Endothelial cell of umbilical vein (primary cell): ENCODE data around the gene CACNA2D1. TPM values are rescaled to one million over a fixed set of nuclear protein-coding genes. Genes with fewer than 3 reads are reported as not detected.

Source experiments
- BruUV-seq: library from RNA; stranded (reverse); fragments of 400-500 nt; replicated peaks from 2 replicates; lab custom pipeline; 2021; lab: Mats Ljungman, UMichigan
- CTCF ChIA-PET: fragments of 300-600, 350-600 bp; sonication (Branson Sonifier 250); formaldehyde crosslinking; loops from one replicate; lab custom pipeline; 2021; ENCODE audit warnings: antibody characterized with exemption, inconsistent platforms; lab: Charles Lee
- POLR2A ChIA-PET: fragments of 300-600, 350-600 bp; sonication (Branson Sonifier 250); formaldehyde crosslinking; loops from one replicate; lab custom pipeline; 2021; ENCODE audit warnings: antibody characterized with exemption, inconsistent platforms; lab: Charles Lee
- DNase-seq: peaks from one replicate; pipeline ENCODE4 v3.0.0-alpha.2; 2011; ENCODE audit warnings: low read depth, low spot score
- FAIRE-seq: peaks from 2 replicates; lab custom pipeline; 2011; peaks lifted over from hg19 to GRCh38; lab: Jason Lieb, UNC
- H2AFZ ChIP-seq: 2 replicates; pipeline ENCODE4 v1.6.0; 2012; ENCODE audit warnings: low read depth, low read length, control low read depth, inconsistent platforms
- H3K27ac ChIP-seq: 2 replicates; pipeline ENCODE4 v1.5.1; 2011; ENCODE audit warnings: low read depth, mild to moderate bottlenecking, control low read depth, low read length, moderate library complexity; ENCODE audit not compliant: insufficient read depth
- H3K27me3 ChIP-seq, 2 experiments: 2 replicates each; pipeline versions ENCODE4 v1.6.0 to v1.6.1; 2011; ENCODE audit warnings: low read length in 2 of 2, mixed read lengths in 1 of 2; ENCODE audit not compliant: control insufficient read depth in 2 of 2, insufficient read depth in 2 of 2
- H3K36me3 ChIP-seq, 2 experiments: 2 replicates in 1 of 2; 3 replicates in 1 of 2; pipeline ENCODE4 v1.5.1; 2011; ENCODE audit warnings: low read length in 2 of 2, mild to moderate bottlenecking in 1 of 2, moderate library complexity in 1 of 2; ENCODE audit not compliant: control insufficient read depth in 2 of 2, insufficient read depth in 2 of 2; ENCODE audit errors: extremely low read depth in 1 of 2
- H3K4me1 ChIP-seq: 3 replicates; pipeline ENCODE4 v1.5.1; 2011; ENCODE audit warnings: mild to moderate bottlenecking, low read length; ENCODE audit not compliant: control insufficient read depth, insufficient read depth; ENCODE audit errors: extremely low read depth
- H3K4me2 ChIP-seq: 2 replicates; pipeline ENCODE4 v1.6.1; 2011; ENCODE audit warnings: low read length, control low read depth, mixed read lengths; ENCODE audit not compliant: insufficient read depth
- H3K4me3 ChIP-seq, 3 experiments: fragments of 200-600 bp in 1 of 3; sonication (generic), shearing (Covaris generic) in 1 of 3; replicated peaks in 1 of 3; 2 replicates each; pipeline ENCODE4 v1.5.1; 2011 to 2016; ENCODE audit warnings: control low read depth in 3 of 3, low read length in 3 of 3, mild to moderate bottlenecking in 2 of 3, inconsistent platforms in 1 of 3, low read depth in 1 of 3, moderate library complexity in 1 of 3; ENCODE audit not compliant: insufficient read depth in 1 of 3
- H3K79me2 ChIP-seq: 2 replicates; pipeline ENCODE4 v1.6.0; 2012; ENCODE audit warnings: low read length, inconsistent platforms; ENCODE audit not compliant: control insufficient read depth, insufficient read depth
- H3K9ac ChIP-seq: replicated peaks from 2 replicates; pipeline ENCODE3; 2011; ENCODE audit warnings: low read length, control low read depth; ENCODE audit not compliant: insufficient read depth; ENCODE audit errors: extremely low read depth
- H3K9me1 ChIP-seq: replicated peaks from 3 replicates; pipeline ENCODE4 v1.6.0; 2011; ENCODE audit warnings: mild to moderate bottlenecking, low read length; ENCODE audit not compliant: control insufficient read depth, insufficient read depth; ENCODE audit errors: extremely low read depth
- H3K9me3 ChIP-seq: replicated peaks from 2 replicates; pipeline ENCODE4 v1.5.1; 2012; ENCODE audit warnings: low read length, inconsistent platforms; ENCODE audit not compliant: control insufficient read depth, insufficient read depth
- H4K20me1 ChIP-seq: replicated peaks from 2 replicates; pipeline ENCODE3; 2011; ENCODE audit warnings: mild to moderate bottlenecking, low read length; ENCODE audit not compliant: control insufficient read depth, insufficient read depth; ENCODE audit errors: extremely low read depth
- CTCF ChIP-seq, 2 donors: IDR thresholded peaks; 1 replicate in 1 of 2; 2 replicates in 1 of 2; pipeline ENCODE4 v1.5.1; 2011; ENCODE audit warnings: low read length in 2 of 2, mild to moderate bottlenecking in 2 of 2, moderate library complexity in 2 of 2, control low read depth in 1 of 2, inconsistent platforms in 1 of 2, low read depth in 1 of 2; ENCODE audit not compliant: insufficient read depth in 1 of 2; ENCODE audit errors: extremely low read depth in 1 of 2
- EZH2 ChIP-seq: IDR thresholded peaks from 2 replicates; pipeline ENCODE4 v1.6.1; 2012; ENCODE audit warnings: borderline replicate concordance, low read depth, mild to moderate bottlenecking, moderate library complexity, low read length, inconsistent platforms; ENCODE audit not compliant: severe bottlenecking
- FOS ChIP-seq: IDR thresholded peaks from 2 replicates; pipeline ENCODE4 v1.6.1; 2011; ENCODE audit warnings: mild to moderate bottlenecking, low read length, moderate library complexity, borderline replicate concordance; ENCODE audit not compliant: insufficient read depth
- GATA2 ChIP-seq: IDR thresholded peaks from 2 replicates; pipeline ENCODE4 v1.7.0; 2011; ENCODE audit warnings: low read depth, mild to moderate bottlenecking, moderate library complexity, mixed read lengths, low read length; ENCODE audit not compliant: insufficient read length, insufficient read depth
- JUN ChIP-seq: IDR thresholded peaks from 2 replicates; pipeline ENCODE4 v1.6.1; 2011; ENCODE audit warnings: borderline replicate concordance, low read depth; ENCODE audit not compliant: insufficient read length, insufficient read depth
- MAX ChIP-seq: IDR thresholded peaks from 2 replicates; pipeline ENCODE4 v1.6.1; 2011; ENCODE audit not compliant: insufficient read depth, insufficient read length
- MYC ChIP-seq: IDR thresholded peaks from one replicate; pipeline ENCODE4 v1.6.1; 2011; ENCODE audit warnings: mild to moderate bottlenecking, low read depth, low read length
- POLR2A ChIP-seq: IDR thresholded peaks from 2 replicates; pipeline ENCODE4 v1.6.1; 2012; ENCODE audit warnings: low read depth, mild to moderate bottlenecking, control low read depth, low read length
- POLR2AphosphoS5 ChIP-seq: IDR thresholded peaks from 2 replicates; pipeline ENCODE4 v1.6.1; 2012; ENCODE audit warnings: low read depth, mild to moderate bottlenecking, control low read depth, low read length, moderate library complexity; ENCODE audit not compliant: insufficient read depth
- dilution Hi-C: fragments of 300-500 bp; cut with MboI; formaldehyde crosslinking; loops from one replicate; pipeline ENCODE4 v1.15.0; 2019; ENCODE audit warnings: low sequenced_read_pairs; ENCODE audit not compliant: extremely low pct_ligation_motif_present
- intact Hi-C: fragments of 100-400 bp; cut with micrococcal nuclease; formaldehyde crosslinking; loops from one replicate; pipeline ENCODE4 v1.10.0; 2022
- polyA plus RNA-seq, 4 experiments: library from polyadenylated mRNA; depleted of rRNA in 3 of 4; stranded (reverse) in 3 of 4; unstranded in 1 of 4; fragments of >200 nt; gene quantifications; 2 replicates each; pipeline versions ENCODE4 v1.2.1 to v1.2.3, GENCODE V29; 2011 to 2012; ENCODE audit warnings: missing spikeins in 1 of 4
- total RNA-seq: library from RNA; stranded (reverse); gene quantifications from 2 replicates; pipeline ENCODE4 v1.2.3, GENCODE V29; 2021

CACNA2D1 gene
- total and polyA plus RNA-seq, 2 donors (not counting 3 experiments of a cell fraction or from before 2014, with no cell fraction given), result 4.1 to 38.6 TPM

DNA sequence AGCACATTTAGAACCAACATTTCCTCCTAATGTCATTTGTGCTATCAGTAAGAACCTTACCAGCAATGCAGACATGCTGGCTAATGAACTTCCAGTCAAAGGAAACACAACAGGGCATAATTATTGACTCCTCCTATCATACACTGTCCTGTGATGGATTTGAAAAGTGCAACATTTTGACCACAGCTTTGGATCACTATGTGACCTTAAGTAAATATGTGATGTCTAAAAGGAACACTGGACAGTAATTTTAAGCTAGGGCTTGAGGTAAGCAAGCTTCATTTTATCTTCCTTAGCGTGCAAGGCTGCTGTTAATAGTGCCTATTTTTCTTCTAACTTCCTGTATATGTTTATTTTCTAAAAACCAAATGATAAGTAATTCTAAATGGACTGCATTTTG is 433.2 kb downstream of the CACNA2D1 start:
- H2AFZ ChIP-seq, result no peak overlapping the region
- intact Hi-C loops, result no loop called here
- POLR2A ChIA-PET, result interaction anchor here (0.7 kb wide), 1 partner anchor 1284 kb away, joined by 4 read pairs; no protein-coding TSS in a partner anchor
- no peak overlapping the region for H3K9ac ChIP-seq
- no TSS peak for BruUV-seq
- dilution Hi-C loops, result no loop called here
- no peaks in the 10 kb centered on the region for H3K27me3 ChIP-seq
- H3K4me2 ChIP-seq, result no peak overlapping the region
- no peaks in the 10 kb centered on the region for H3K4me1 ChIP-seq
- H3K9me3 ChIP-seq, result no peaks in the 10 kb centered on the region
- no peaks in the 10 kb centered on the region for H3K79me2 ChIP-seq
- H3K36me3 ChIP-seq, result no peaks in the 10 kb centered on the region
- no peaks in the 10 kb centered on the region for H4K20me1 ChIP-seq
- no peak overlapping the region for H3K4me3 ChIP-seq
- no peaks in the 10 kb centered on the region for H3K9me1 ChIP-seq
- FAIRE-seq (no peak), DNase-seq (no peak)
- TF ChIP-seq FOS (no peak), POLR2AphosphoS5 (no peak), EZH2 (no peak), GATA2 (no peak), POLR2A (no peak), MAX (no peak), CTCF (IDR thresholded peaks at IDR 0.05; ENCODE audit: extremely low read depth in 1 of 2, insufficient read depth in 1 of 2, low read depth in 1 of 2, low read length in 2 of 2) (no peak), JUN (no peak), MYC (no peak)
- no peak overlapping the region for H3K27ac ChIP-seq
- CTCF ChIA-PET, result interaction anchor here (1.5 to 12.9 kb wide), 2 partner anchors 17 to 510 kb away, joined by 4 to 185 read pairs; no protein-coding TSS in a partner anchor
